HG03565 (cell line): ENCODE data around the gene DBR1.

ENCODE experiments used
- ATAC-seq: cut with Tn5 transposase; IDR thresholded peaks from one replicate; pipeline ENCODE4 v1.9.1; 2021; ENCODE audit warnings: mild to moderate bottlenecking, moderate library complexity; ENCODE audit not compliant: unreplicated experiment

The DBR1 gene

GRCh38 chr3:138125548-138126221, 49.0 kb downstream of the DBR1 start:
- no peak for ATAC-seq

GRCh38 chr3:138124706-138125355, 49.9 kb downstream of the DBR1 start:
- ATAC-seq, result no peak

DNA sequence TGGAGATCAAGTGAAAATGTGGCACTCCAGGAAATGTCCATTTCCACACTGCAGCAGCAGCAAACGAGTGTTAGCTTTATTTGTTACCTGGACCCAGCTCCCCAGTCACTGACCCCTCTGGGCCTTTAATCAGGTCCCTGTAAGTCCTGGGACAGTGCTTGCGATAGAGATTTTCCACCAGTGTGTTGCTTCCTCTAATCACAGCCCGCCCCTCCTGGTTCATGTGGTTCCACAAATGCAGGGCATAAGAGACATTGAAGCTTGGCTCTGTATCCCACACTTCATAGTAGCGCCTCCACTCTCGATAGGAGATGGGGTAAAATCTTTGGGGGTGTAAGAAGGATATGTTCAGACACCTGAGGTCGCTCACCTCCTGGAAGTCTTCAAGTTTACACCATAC, 50.5 kb downstream of the DBR1 start:
- no peak for ATAC-seq

DNA sequence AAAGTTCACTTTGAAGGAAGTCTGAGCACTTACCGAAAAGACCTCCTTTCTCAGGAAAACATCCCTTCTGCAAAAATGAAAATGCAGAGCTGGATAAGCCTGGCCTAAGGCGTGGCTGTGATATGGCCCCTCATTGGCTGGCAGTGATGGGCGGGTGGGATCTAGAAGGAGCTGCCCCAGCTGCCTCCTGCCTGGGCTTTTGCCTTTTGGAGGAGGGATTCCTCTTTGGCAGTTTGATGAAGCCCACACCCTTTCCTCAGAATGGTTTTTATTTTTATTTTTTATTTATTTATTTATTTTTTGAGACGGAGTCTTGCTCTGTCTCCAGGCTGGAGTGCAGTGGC, 55.3 kb downstream of the DBR1 start:
- no peak for ATAC-seq

DNA sequence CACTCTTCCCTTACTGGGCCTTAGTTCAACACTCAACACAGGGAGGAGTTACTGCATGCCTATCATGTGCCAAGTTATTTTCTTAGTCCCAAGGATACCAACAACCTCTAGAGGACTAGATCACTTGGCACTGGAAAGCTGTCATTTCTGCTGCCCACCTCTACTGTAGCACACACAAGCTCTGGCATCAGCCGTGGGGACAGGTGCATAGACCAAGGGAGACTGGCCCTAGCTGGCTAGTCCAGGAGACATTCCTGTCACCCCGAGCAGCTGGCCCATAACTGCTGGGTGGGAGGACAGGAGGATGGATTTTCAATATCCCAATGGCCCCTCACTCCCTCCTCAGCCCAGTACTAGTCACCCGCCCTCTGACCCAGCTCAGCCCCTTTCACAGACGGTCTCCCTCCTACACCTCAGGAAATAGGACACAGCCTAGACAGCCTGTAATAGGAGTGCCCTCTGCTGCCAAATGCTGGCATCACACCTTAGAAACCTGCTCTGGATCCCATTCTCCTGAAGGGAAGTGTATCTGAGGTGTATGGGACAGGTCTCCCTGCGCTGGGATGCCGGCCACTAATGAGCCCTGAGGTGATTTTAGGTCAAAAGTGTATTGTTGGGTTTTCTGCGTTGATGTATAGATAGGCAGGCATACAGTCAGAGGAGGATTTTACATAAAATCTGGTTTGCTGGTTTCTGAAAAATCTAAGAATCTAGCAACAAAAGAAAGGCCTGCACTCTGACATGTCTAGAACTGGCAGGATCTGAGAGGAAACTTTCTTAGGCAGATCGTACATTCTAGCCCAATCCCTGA, 55.9 kb downstream of the DBR1 start:
- peak; percentile 80 for ATAC-seq

- peak; percentile 69 for ATAC-seq
These were observed 59.4 kb downstream of the DBR1 start, which contains the start of gene DZIP1L for GRCh38 chr3:138114988-138115971. TSS of gene DZIP1L (minus strand) at chr3:138115608. CDS start at chr3:138103971, 11,637 bp downstream.

- ATAC-seq, result no peak
These were observed 60.2 kb downstream of the DBR1 start for GRCh38 chr3:138114431-138114918.

DNA sequence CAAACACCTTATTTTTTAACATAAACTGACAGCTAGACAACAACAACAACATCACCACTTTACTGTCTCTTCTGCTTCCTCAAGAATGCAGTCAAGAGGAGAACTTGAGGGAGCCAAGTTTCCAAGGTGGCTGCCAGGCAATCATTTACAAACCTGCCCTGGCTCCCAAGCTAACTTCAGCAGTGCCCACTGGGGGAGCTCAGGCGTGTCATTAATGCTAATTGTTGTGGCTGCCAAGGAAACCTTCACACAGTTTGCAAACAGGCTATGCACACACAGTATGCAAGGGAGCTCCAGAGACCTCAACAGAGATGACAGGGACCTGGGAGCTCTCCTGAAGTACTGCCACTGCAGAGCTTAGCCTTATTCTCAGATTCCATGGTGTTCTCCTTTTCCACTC, 61.4 kb downstream of the DBR1 start:
- ATAC-seq, result no peak

DNA sequence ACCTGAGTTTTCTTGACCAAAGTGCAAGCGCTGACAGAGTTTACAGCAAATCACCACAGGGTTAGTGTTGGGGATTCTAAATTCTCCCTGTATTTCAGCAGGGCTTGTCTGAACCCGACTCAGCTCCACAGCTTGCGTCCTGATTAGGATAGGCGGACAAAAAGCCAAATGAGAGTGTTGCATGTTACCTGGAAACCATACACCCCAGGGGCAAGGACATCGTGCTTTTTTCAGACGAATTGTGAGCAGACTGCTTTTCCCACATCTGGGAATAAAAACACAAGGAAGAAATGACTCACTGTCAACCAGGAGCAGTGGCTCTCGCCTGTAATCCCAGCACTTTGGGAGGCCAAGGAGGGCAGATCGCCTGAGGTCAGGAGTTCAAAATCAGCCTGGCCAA, 62.4 kb downstream of the DBR1 start:
- ATAC-seq, result no peak
